Measurements from ENCODE around the gene PCLO.

The PCLO gene

GRCh38 chr7:82821037-82821436 lies 341.6 kb downstream of the PCLO start:
- H3K27me3 ChIP-seq: no peaks in the 10 kb centered on the region
- DNase-seq: no peak
- H3K4me1 ChIP-seq: no peaks in the 10 kb centered on the region

GRCh38 chr7:82818171-82818570 lies 344.5 kb downstream of the PCLO start:
- H3K4me1 ChIP-seq: peaks cover 3% of the 10 kb centered on the region; the same call in 1 of the 2 replicates
- H3K36me3 ChIP-seq: no peaks in the 10 kb centered on the region
- no peak for DNase-seq
- H3K4me3 ChIP-seq (ENCODE audit: low read depth, low read length): no peak overlapping the region
- H3K9me3 ChIP-seq: no peaks in the 10 kb centered on the region
- no peaks in the 10 kb centered on the region for H3K27me3 ChIP-seq
- TF ChIP-seq, protein P1, sequence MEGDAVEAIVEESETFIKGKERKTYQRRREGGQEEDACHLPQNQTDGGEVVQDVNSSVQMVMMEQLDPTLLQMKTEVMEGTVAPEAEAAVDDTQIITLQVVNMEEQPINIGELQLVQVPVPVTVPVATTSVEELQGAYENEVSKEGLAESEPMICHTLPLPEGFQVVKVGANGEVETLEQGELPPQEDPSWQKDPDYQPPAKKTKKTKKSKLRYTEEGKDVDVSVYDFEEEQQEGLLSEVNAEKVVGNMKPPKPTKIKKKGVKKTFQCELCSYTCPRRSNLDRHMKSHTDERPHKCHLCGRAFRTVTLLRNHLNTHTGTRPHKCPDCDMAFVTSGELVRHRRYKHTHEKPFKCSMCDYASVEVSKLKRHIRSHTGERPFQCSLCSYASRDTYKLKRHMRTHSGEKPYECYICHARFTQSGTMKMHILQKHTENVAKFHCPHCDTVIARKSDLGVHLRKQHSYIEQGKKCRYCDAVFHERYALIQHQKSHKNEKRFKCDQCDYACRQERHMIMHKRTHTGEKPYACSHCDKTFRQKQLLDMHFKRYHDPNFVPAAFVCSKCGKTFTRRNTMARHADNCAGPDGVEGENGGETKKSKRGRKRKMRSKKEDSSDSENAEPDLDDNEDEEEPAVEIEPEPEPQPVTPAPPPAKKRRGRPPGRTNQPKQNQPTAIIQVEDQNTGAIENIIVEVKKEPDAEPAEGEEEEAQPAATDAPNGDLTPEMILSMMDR (IDR thresholded peaks at IDR 0.05; ENCODE audit: low read depth, low read length): no peak

More at GRCh38 chr7:82821037-82821436, 341.6 kb downstream of the PCLO start:
- no peaks in the 10 kb centered on the region for H3K36me3 ChIP-seq
- TF ChIP-seq, protein P1 (IDR thresholded peaks at IDR 0.05; ENCODE audit: low read depth, low read length): no peak
- no peak overlapping the region for H3K4me3 ChIP-seq (ENCODE audit: low read depth, low read length)
- H3K9me3 ChIP-seq: no peaks in the 10 kb centered on the region

- DNase-seq: no peak
- TF ChIP-seq, protein P1 (IDR thresholded peaks at IDR 0.05; ENCODE audit: low read depth, low read length): peak; percentile 27
Measured at GRCh38 chr7:82816272-82816671, 346.4 kb downstream of the PCLO start.

DNA sequence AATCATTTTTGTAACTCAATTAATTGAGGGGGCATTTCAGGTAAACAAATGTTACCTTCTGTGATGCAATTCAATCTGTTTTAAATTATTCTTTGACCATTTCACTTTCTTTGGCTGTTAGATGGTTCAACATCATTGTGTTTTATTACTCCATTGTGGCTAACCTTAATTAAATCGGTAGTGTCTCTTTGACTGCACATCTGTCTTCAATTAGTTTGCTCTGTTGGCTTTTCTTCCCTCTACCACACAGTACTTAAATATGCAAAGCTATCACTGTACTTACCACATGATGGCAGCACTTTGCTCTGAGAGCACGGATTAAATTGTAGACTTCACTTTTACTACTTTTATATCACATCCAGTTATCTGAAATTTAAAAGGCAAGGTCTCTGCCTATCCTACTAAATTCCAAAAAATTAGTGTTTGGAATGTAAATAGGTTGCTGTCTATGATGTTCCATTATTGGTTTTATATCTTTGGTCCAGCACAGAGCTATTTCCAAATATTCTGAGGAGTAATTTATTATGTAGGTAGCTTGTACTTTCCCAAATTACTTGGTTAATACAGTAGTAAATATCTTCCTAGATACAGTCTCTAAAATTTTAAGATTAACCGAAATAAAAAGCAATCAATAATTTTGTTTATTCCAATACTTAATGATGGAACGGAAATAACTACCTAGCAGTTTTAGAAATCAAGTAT lies 352.0 kb downstream of the PCLO start:
- Histone ChIP-seq H3K9me3 (no peaks in the 10 kb centered on the region), H3K4me3 (ENCODE audit: low read depth, low read length) (no peak overlapping the region), H3K36me3 (no peaks in the 10 kb centered on the region), H3K4me1 (peaks cover 8% of the 10 kb centered on the region; the same call in 1 of the 2 replicates), H3K27me3 (no peaks in the 10 kb centered on the region)
- DNase-seq: peak; percentile 56
- TF ChIP-seq, protein P1 (IDR thresholded peaks at IDR 0.05; ENCODE audit: low read depth, low read length): peak; percentile 83

More at GRCh38 chr7:82816272-82816671, 346.4 kb downstream of the PCLO start:
- Histone ChIP-seq H3K27me3 (no peaks in the 10 kb centered on the region), H3K4me1 (peaks cover 6% of the 10 kb centered on the region; the same call in 1 of the 2 replicates), H3K36me3 (no peaks in the 10 kb centered on the region), H3K4me3 (ENCODE audit: low read depth, low read length) (no peak overlapping the region), H3K9me3 (no peaks in the 10 kb centered on the region)

DNA sequence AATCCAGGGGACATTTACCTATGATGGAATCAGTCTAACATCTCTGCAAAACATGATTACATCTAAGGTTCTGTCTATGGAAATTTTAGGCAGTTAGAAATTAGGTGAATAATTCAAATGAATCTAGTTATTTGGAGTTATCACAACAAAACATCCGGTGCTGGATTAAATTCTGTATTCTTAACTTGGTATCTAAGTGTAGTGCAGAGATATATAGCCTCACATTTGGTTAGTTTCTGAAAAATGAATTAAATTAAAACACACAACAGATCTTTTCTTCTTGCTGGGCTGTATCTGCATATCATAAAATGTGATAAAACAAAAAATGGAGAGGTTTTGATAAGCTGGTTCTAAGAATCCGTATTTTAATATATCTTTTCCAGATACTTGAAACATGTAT lies 354.1 kb downstream of the PCLO start:
- Histone ChIP-seq H3K27me3 (no peaks in the 10 kb centered on the region), H3K36me3 (no peaks in the 10 kb centered on the region), H3K4me3 (ENCODE audit: low read depth, low read length) (no peak overlapping the region), H3K9me3 (no peaks in the 10 kb centered on the region), H3K4me1 (peaks cover 12% of the 10 kb centered on the region)
- TF ChIP-seq, protein P1 (IDR thresholded peaks at IDR 0.05; ENCODE audit: low read depth, low read length): no peak
- DNase-seq: no peak

GRCh38 chr7:82805527-82805960 lies 357.1 kb downstream of the PCLO start:
- DNase-seq: peak; percentile 21
- no peak overlapping the region for H3K4me3 ChIP-seq (ENCODE audit: low read depth, low read length)
- TF ChIP-seq, protein P1 (IDR thresholded peaks at IDR 0.05; ENCODE audit: low read depth, low read length): no peak
- peaks cover 6% of the 10 kb centered on the region for H3K4me1 ChIP-seq
- H3K36me3 ChIP-seq: no peaks in the 10 kb centered on the region
- H3K27me3 ChIP-seq: no peaks in the 10 kb centered on the region
- H3K9me3 ChIP-seq: no peaks in the 10 kb centered on the region

Measured in BE2C (cell line).